MG63 (cell line): Measurements from ENCODE around the gene CST9L. TPM values are rescaled to one million over a fixed set of nuclear protein-coding genes. Genes with fewer than 3 reads are reported as not detected.

Source experiments
- DNase-seq: peaks from one replicate; pipeline ENCODE4 v3.0.0-alpha.2; 2020
- H3K27me3 ChIP-seq: fragments of 250-450 bp; sonication (Bioruptor Pico); 2 replicates; pipeline ENCODE4 v1.5.1; 2020; ENCODE audit warnings: mild to moderate bottlenecking, moderate library complexity
- H3K36me3 ChIP-seq: fragments of 250-450 bp; sonication (Bioruptor Pico); 2 replicates; pipeline ENCODE4 v1.5.1; 2020; ENCODE audit warnings: mild to moderate bottlenecking, moderate library complexity
- H3K4me3 ChIP-seq: fragments of 250-450 bp; sonication (Bioruptor Pico); 2 replicates; pipeline ENCODE4 v1.5.1; 2020; ENCODE audit warnings: mild to moderate bottlenecking, moderate library complexity
- H3K9me3 ChIP-seq: fragments of 250-450 bp; sonication (Bioruptor Pico); 2 replicates; pipeline ENCODE4 v1.5.1; 2020; ENCODE audit warnings: mild to moderate bottlenecking, moderate library complexity
- total RNA-seq: library from RNA; depleted of rRNA; stranded (reverse); fragments of >200 nt; shearing (Covaris generic); gene quantifications from 2 replicates; pipeline ENCODE4 v1.2.3, GENCODE V29; 2014; ENCODE audit warnings: low replicate concordance; rRNA removed

The CST9L gene
- total RNA-seq, 1 experiment from 2014 or later, result not detected

- Histone ChIP-seq H3K4me3 (no peak overlapping the region), H3K27me3 (no peaks in the 10 kb centered on the region), H3K36me3 (no peaks in the 10 kb centered on the region), H3K9me3 (no peaks in the 10 kb centered on the region)
- no peak for DNase-seq
Measured at GRCh38 chr20:23534801-23535593, 33.3 kb downstream of the CST9L start.

GRCh38 chr20:23533161-23533560 is 35.1 kb downstream of the CST9L start:
- H3K9me3 ChIP-seq, result no peaks in the 10 kb centered on the region
- no peaks in the 10 kb centered on the region for H3K36me3 ChIP-seq
- no peak overlapping the region for H3K4me3 ChIP-seq
- no peak for DNase-seq
- no peaks in the 10 kb centered on the region for H3K27me3 ChIP-seq

GRCh38 chr20:23532533-23532932 is 35.8 kb downstream of the CST9L start:
- Histone ChIP-seq H3K27me3 (no peaks in the 10 kb centered on the region), H3K36me3 (no peaks in the 10 kb centered on the region), H3K4me3 (no peak overlapping the region), H3K9me3 (no peaks in the 10 kb centered on the region)
- no peak for DNase-seq

GRCh38 chr20:23530937-23531567 is 37.2 kb downstream of the CST9L start:
- Histone ChIP-seq H3K36me3 (no peaks in the 10 kb centered on the region), H3K27me3 (no peaks in the 10 kb centered on the region), H3K9me3 (no peaks in the 10 kb centered on the region), H3K4me3 (no peak overlapping the region)
- no peak for DNase-seq

GRCh38 chr20:23528867-23529431 is 39.3 kb downstream of the CST9L start:
- H3K27me3 ChIP-seq, result no peaks in the 10 kb centered on the region

GRCh38 chr20:23526850-23527249 is 41.4 kb downstream of the CST9L start:
- Histone ChIP-seq H3K36me3 (no peaks in the 10 kb centered on the region), H3K4me3 (no peak overlapping the region), H3K27me3 (no peaks in the 10 kb centered on the region), H3K9me3 (no peaks in the 10 kb centered on the region)
- no peak for DNase-seq

More at GRCh38 chr20:23528867-23529431, 39.3 kb downstream of the CST9L start:
- Histone ChIP-seq H3K36me3 (no peaks in the 10 kb centered on the region), H3K9me3 (no peaks in the 10 kb centered on the region), H3K4me3 (no peak overlapping the region)
- DNase-seq, result no peak

- no peaks in the 10 kb centered on the region for H3K36me3 ChIP-seq
- no peak overlapping the region for H3K4me3 ChIP-seq
- DNase-seq, result no peak
- H3K27me3 ChIP-seq, result no peaks in the 10 kb centered on the region
- no peaks in the 10 kb centered on the region for H3K9me3 ChIP-seq
Measured at GRCh38 chr20:23524146-23524545, 44.1 kb downstream of the CST9L start.

GRCh38 chr20:23520185-23520584 is 48.1 kb downstream of the CST9L start:
- Histone ChIP-seq H3K36me3 (no peaks in the 10 kb centered on the region), H3K9me3 (no peaks in the 10 kb centered on the region), H3K27me3 (no peaks in the 10 kb centered on the region), H3K4me3 (no peak overlapping the region)
- DNase-seq, result no peak

GRCh38 chr20:23519556-23519955 is 48.7 kb downstream of the CST9L start:
- no peak overlapping the region for H3K4me3 ChIP-seq
- no peaks in the 10 kb centered on the region for H3K9me3 ChIP-seq
- no peaks in the 10 kb centered on the region for H3K27me3 ChIP-seq
- no peaks in the 10 kb centered on the region for H3K36me3 ChIP-seq
- DNase-seq, result no peak

- no peak for DNase-seq
- Histone ChIP-seq H3K36me3 (no peaks in the 10 kb centered on the region), H3K27me3 (no peaks in the 10 kb centered on the region), H3K4me3 (no peak overlapping the region), H3K9me3 (no peaks in the 10 kb centered on the region)
Measured at GRCh38 chr20:23517719-23518118, 50.6 kb downstream of the CST9L start.

GRCh38 chr20:23515250-23515939 is 52.9 kb downstream of the CST9L start:
- H3K27me3 ChIP-seq, result no peaks in the 10 kb centered on the region
- no peak overlapping the region for H3K4me3 ChIP-seq
- no peaks in the 10 kb centered on the region for H3K36me3 ChIP-seq
- DNase-seq, result no peak
- no peaks in the 10 kb centered on the region for H3K9me3 ChIP-seq

- DNase-seq, result no peak
- Histone ChIP-seq H3K27me3 (no peaks in the 10 kb centered on the region), H3K4me3 (no peak overlapping the region), H3K9me3 (no peaks in the 10 kb centered on the region), H3K36me3 (no peaks in the 10 kb centered on the region)
Measured at GRCh38 chr20:23514848-23515247, 53.4 kb downstream of the CST9L start.

Other genes with a start within 250 kb of the CST9L start
- 46.7 and 55.1 TPM in 2 replicates for gene NXT1, start 217.7 kb downstream of the CST9L start, total RNA-seq
- gene GZF1, start 206.3 kb downstream of the CST9L start, total RNA-seq, result 7.2 and 8.2 TPM in 2 replicates
- 0.82 and 2.6 TPM in 2 replicates for gene NAPB, start 147.0 kb downstream of the CST9L start, total RNA-seq
- not detected in 2 replicates for gene CSTL1, start 128.8 kb downstream of the CST9L start, total RNA-seq
- gene CST11, start 115.6 kb downstream of the CST9L start, total RNA-seq, result not detected in 2 replicates
- not detected in 2 replicates for gene CST8, start 77.4 kb downstream of the CST9L start, total RNA-seq
- not detected in 2 replicates for gene CST9, start 37.4 kb upstream of the CST9L start, total RNA-seq
- gene CST3, start 69.5 kb upstream of the CST9L start, total RNA-seq, result 61.5 and 148 TPM in 2 replicates
- not detected in 2 replicates for gene CST4, start 120.6 kb upstream of the CST9L start, total RNA-seq
- gene CST1, start 182.5 kb upstream of the CST9L start, total RNA-seq, result not detected in 2 replicates